Nephron progenitor cell (in vitro differentiated cells): Measurements from ENCODE around the gene MIB2.
"Not testable (repeated sequence)": the region's sequence is repeated elsewhere in the genome, so short reads cannot be mapped to it uniquely, and the experiment has no call there.

ENCODE experiments used
- DNase-seq: peaks from one replicate; pipeline ENCODE4 v3.0.0; 2021
- H3K27ac Mint-ChIP-seq: 2 replicates; pipeline ENCODE4 v1.8.0; 2021; ENCODE audit warnings: mild to moderate bottlenecking, moderate library complexity, mixed read lengths
- H3K27me3 Mint-ChIP-seq: 2 replicates; pipeline ENCODE4 v1.8.0; 2021; ENCODE audit warnings: mild to moderate bottlenecking, low read depth, mixed read lengths; ENCODE audit not compliant: poor library complexity
- H3K36me3 Mint-ChIP-seq: 2 replicates; pipeline ENCODE4 v1.8.0; 2021; ENCODE audit warnings: low read depth, mixed read lengths
- H3K4me1 Mint-ChIP-seq: 2 replicates; pipeline ENCODE4 v1.8.0; 2021; ENCODE audit warnings: mixed read lengths
- H3K4me3 Mint-ChIP-seq: 2 replicates; pipeline ENCODE4 v1.8.0; 2021; ENCODE audit warnings: mild to moderate bottlenecking, moderate library complexity, mixed read lengths
- H3K9me3 Mint-ChIP-seq: 2 replicates; pipeline ENCODE4 v1.8.0; 2021; ENCODE audit warnings: mild to moderate bottlenecking, moderate library complexity, mixed read lengths
- TF ChIP-seq, protein P1 (sequence below): fragments of 200-600 bp; sonication (generic); IDR thresholded peaks from 2 replicates; pipeline ENCODE4 v1.5.0; 2021; ENCODE audit warnings: antibody characterized with exemption

MIB2 gene

GRCh38 chr1:1631782-1632420 is 16.6 kb downstream of the MIB2 start, which contains the start of gene MMP23B:
Gene MMP23B, plus strand, starts transcription at chr1:1632173. Its CDS starts 46 bp downstream, at chr1:1632219.
- Mint-ChIP-seq H3K4me3 (peak within 1 kb of the TSS; percentile 56), H3K36me3 (no peaks in the 10 kb centered on the region), H3K4me1 (no peaks in the 10 kb centered on the region), H3K9me3 (no peaks in the 10 kb centered on the region), H3K27ac (no peak within 1 kb of the TSS), H3K27me3 (peaks cover 19% of the 10 kb centered on the region)
- TF ChIP-seq, protein P1, sequence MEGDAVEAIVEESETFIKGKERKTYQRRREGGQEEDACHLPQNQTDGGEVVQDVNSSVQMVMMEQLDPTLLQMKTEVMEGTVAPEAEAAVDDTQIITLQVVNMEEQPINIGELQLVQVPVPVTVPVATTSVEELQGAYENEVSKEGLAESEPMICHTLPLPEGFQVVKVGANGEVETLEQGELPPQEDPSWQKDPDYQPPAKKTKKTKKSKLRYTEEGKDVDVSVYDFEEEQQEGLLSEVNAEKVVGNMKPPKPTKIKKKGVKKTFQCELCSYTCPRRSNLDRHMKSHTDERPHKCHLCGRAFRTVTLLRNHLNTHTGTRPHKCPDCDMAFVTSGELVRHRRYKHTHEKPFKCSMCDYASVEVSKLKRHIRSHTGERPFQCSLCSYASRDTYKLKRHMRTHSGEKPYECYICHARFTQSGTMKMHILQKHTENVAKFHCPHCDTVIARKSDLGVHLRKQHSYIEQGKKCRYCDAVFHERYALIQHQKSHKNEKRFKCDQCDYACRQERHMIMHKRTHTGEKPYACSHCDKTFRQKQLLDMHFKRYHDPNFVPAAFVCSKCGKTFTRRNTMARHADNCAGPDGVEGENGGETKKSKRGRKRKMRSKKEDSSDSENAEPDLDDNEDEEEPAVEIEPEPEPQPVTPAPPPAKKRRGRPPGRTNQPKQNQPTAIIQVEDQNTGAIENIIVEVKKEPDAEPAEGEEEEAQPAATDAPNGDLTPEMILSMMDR, result no peak
- DNase-seq, result peak; percentile 67

DNA sequence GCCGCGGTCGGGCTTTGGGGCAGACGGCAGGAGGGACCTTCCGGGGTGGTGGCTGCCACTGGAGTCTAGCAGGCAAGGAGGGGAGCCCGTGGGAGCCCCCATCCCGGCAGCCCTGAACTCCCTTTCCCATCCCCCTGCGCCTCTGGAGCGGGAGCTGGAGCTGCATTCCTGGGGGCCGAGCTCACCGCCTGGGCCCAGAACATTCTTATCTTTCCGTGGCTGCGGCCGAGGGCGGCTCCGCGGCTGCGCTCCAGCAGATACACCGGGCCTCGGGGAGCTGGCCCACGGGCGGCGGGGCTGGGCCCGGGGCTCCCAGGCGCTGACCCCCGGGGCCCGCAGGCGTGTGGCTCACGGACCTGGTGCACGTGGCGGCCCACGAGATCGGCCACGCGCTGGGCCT is 18.1 kb downstream of the MIB2 start:
- H3K27me3 Mint-ChIP-seq, result peaks cover 15% of the 10 kb centered on the region
- H3K36me3 Mint-ChIP-seq, H3K4me3 Mint-ChIP-seq, H3K4me1 Mint-ChIP-seq, DNase-seq, H3K27ac Mint-ChIP-seq, H3K9me3 Mint-ChIP-seq: not testable (repeated sequence)

DNA sequence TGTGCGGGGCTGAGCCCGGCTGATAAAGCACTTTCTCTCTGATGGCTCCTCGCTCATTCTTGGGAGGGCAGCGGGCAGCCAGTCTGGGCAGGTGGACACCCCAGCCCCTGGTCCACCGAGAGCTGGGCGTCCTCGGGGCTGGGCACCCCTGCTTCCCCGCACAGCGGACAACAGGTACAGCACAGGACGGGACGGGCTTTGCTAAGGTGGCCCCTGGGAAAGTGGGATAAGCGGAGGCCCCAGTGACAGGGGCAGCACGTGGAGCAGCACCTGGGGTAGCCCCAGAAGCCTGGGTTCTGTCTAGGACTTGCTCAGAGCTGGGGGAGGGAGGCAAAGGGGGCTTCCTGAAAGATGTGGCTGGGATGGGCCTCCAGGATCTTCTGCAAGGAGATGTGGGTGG is 19.3 kb downstream of the MIB2 start:
- H3K36me3 Mint-ChIP-seq, H3K4me1 Mint-ChIP-seq, H3K4me3 Mint-ChIP-seq, DNase-seq, H3K9me3 Mint-ChIP-seq, H3K27ac Mint-ChIP-seq: not testable (repeated sequence)
- peaks cover 13% of the 10 kb centered on the region for H3K27me3 Mint-ChIP-seq

GRCh38 chr1:1636621-1637478 is 21.6 kb downstream of the MIB2 start:
- H3K4me3 Mint-ChIP-seq, DNase-seq, H3K9me3 Mint-ChIP-seq, H3K27ac Mint-ChIP-seq, H3K27me3 Mint-ChIP-seq, H3K36me3 Mint-ChIP-seq, H3K4me1 Mint-ChIP-seq: not testable (repeated sequence)

- DNase-seq, H3K27ac Mint-ChIP-seq, H3K9me3 Mint-ChIP-seq, H3K4me3 Mint-ChIP-seq, H3K36me3 Mint-ChIP-seq, H3K27me3 Mint-ChIP-seq, H3K4me1 Mint-ChIP-seq: not testable (repeated sequence)
Observed at GRCh38 chr1:1637479-1637875, 22.2 kb downstream of the MIB2 start.

DNA sequence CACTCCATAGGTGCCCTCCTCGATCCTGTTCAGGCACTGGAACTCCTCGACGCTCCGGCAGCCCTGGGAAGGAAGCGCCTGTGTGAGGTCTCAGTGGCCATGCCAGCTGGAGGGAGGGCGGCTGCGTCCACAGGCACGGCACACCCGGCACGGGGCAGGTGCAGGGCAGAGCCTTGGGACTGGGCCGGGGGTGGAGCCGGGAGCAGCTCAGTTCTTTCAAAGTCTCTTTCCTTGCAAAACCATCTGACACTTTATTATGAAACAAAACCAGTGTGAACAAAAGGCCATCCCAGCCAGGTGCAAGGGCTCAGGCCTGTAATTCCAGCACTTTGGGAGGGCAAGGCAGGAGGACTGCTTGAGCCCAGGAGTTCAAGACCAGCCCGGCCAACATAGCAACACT is 23.2 kb downstream of the MIB2 start:
- not testable (repeated sequence) for H3K27me3 Mint-ChIP-seq, H3K27ac Mint-ChIP-seq, H3K36me3 Mint-ChIP-seq, H3K4me3 Mint-ChIP-seq, H3K4me1 Mint-ChIP-seq, DNase-seq, H3K9me3 Mint-ChIP-seq

DNA sequence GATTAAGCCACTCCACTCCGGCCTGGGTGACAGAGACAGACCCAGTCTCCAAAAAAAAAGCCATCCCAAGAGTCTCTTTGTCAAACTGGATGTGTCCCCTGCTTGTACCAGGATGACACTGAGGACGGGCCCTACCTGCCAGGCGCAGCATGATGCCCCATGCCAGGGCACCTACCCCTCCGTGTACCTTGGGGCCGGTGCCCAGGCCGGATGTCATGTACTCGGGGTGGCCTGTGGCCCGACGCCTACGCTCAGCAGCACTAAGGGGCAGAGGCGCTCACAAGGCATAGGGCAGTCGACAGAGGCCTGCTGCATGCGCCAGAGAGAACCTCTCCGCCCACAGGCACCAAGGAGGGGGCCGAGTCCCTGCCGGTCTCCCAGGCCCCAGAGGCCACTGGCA is 24.1 kb downstream of the MIB2 start:
- not testable (repeated sequence) for DNase-seq, H3K36me3 Mint-ChIP-seq, H3K9me3 Mint-ChIP-seq

DNA sequence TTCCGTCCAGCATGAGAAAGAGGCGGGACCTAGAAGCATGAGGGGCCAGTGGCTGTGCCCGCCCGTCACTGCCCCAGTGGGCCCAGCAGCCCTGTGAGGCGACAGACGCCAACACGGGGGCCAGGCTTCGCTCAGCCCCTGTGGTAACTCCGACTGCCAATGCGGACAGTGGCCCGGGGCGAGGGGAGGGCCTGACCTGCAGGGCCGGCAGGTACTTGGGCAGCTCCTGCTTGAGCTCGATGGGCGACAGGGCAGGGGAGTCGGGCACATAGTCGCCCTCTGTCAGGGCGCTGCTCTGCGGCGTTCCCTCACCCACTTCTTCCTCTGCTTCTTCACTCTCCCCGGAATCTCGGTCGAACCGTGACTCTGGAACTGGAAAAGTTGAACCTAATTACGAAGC is 24.8 kb downstream of the MIB2 start:
- not testable (repeated sequence) for H3K27ac Mint-ChIP-seq, H3K4me3 Mint-ChIP-seq, H3K36me3 Mint-ChIP-seq, H3K4me1 Mint-ChIP-seq, H3K27me3 Mint-ChIP-seq, H3K9me3 Mint-ChIP-seq, DNase-seq

More for the DNA sequence above, 24.1 kb downstream of the MIB2 start:
- not testable (repeated sequence) for H3K4me1 Mint-ChIP-seq, H3K27ac Mint-ChIP-seq, H3K4me3 Mint-ChIP-seq, H3K27me3 Mint-ChIP-seq

GRCh38 chr1:1640711-1641461 is 25.6 kb downstream of the MIB2 start:
- H3K27me3 Mint-ChIP-seq, result not testable (repeated sequence)

DNA sequence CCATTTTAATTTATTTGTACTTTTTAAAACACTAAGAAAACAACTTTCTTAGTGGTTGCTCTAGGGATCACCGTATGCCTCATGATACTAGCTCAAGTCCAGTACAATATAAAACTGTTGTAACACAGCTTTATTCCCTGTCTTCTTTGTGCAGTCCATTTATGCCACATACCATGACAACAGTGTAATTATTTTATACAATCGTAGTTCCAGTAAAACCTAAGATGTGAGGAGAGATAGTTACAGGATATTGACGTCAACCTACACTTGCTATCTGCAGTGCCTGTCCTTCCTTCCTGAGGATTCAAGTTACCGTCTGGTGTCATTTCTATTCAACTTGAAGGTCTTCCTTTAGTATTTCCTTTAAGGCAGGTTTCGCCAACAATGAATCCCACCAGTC is 31.0 kb downstream of the MIB2 start:
- not testable (repeated sequence) for DNase-seq, H3K27ac Mint-ChIP-seq, H3K9me3 Mint-ChIP-seq, H3K4me3 Mint-ChIP-seq, H3K4me1 Mint-ChIP-seq, H3K27me3 Mint-ChIP-seq
- H3K36me3 Mint-ChIP-seq, result peaks cover 54% of the 10 kb centered on the region

More at GRCh38 chr1:1640711-1641461, 25.6 kb downstream of the MIB2 start:
- H3K9me3 Mint-ChIP-seq, H3K4me3 Mint-ChIP-seq, DNase-seq, H3K27ac Mint-ChIP-seq, H3K4me1 Mint-ChIP-seq: not testable (repeated sequence)
- peaks cover 10% of the 10 kb centered on the region for H3K36me3 Mint-ChIP-seq

- H3K9me3 Mint-ChIP-seq, H3K27ac Mint-ChIP-seq, H3K27me3 Mint-ChIP-seq, H3K4me3 Mint-ChIP-seq, H3K4me1 Mint-ChIP-seq, DNase-seq: not testable (repeated sequence)
- H3K36me3 Mint-ChIP-seq, result peaks cover 66% of the 10 kb centered on the region
Observed at GRCh38 chr1:1647567-1648241, 32.4 kb downstream of the MIB2 start.

DNA sequence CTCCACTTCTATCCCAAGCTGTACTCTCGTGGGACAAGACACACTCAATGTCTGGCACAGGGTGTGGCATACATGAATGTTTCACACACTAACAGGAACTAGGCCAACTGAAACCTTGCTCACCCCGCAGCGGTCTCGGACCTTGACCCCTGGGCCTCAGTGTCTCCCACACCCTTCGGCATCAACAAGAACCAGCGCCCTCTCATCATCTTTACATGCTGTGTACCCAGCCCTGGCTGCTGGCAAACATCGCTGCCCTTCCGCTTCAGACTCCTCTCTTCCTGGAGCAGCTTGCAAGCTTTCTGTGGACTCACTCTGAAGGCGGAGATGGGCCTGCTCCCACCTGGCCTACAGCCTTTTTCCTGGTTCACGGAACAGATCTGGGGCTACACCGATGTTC is 33.0 kb downstream of the MIB2 start:
- not testable (repeated sequence) for DNase-seq, H3K4me3 Mint-ChIP-seq, H3K9me3 Mint-ChIP-seq, H3K27me3 Mint-ChIP-seq, H3K27ac Mint-ChIP-seq, H3K4me1 Mint-ChIP-seq
- H3K36me3 Mint-ChIP-seq, result peaks cover 67% of the 10 kb centered on the region
